Ovary (tissue), 9 donors: ENCODE measurements around the gene ARVCF. TPM values are rescaled to one million over a fixed set of nuclear protein-coding genes. Genes with fewer than 3 reads are reported as not detected.

Experiments
- DNase-seq, 5 donors: peaks; one replicate each; pipeline ENCODE4 v3.0.0-alpha.2; 2019 to 2020
- H3K27ac ChIP-seq, 2 donors: fragments of 200-600 bp; one replicate each; pipeline versions ENCODE4 v1.5.1 to v1.8.0; 2019 to 2022
- H3K27me3 ChIP-seq: fragments of 200-600 bp; one replicate; pipeline ENCODE4 v1.8.0; 2022
- H3K36me3 ChIP-seq: fragments of 200-600 bp; sonication (generic); one replicate; pipeline ENCODE4 v1.5.1; 2019
- H3K4me1 ChIP-seq: one replicate; pipeline ENCODE4 v1.8.1; 2013; ENCODE audit warnings: mild to moderate bottlenecking, moderate library complexity; ENCODE audit not compliant: insufficient read depth
- H3K4me3 ChIP-seq: fragments of 200-600 bp; sonication (generic); one replicate; pipeline ENCODE4 v1.5.1; 2017
- H3K9me3 ChIP-seq, 2 donors: fragments of 200-600 bp in 1 of 2; sonication (generic) in 1 of 2; one replicate each; pipeline versions ENCODE4 v1.5.1 to v1.8.1; 2013 to 2019; ENCODE audit warnings: mild to moderate bottlenecking in 1 of 2, moderate library complexity in 1 of 2
- EP300 ChIP-seq: sonication (generic); formaldehyde crosslinking; IDR thresholded peaks from one replicate; pipeline ENCODE4 v1.6.1; 2017; ENCODE audit warnings: antibody characterized with exemption
- POLR2A ChIP-seq: fragments of 450-650 bp; IDR thresholded peaks from one replicate; pipeline ENCODE4 v1.6.1; 2017; ENCODE audit warnings: antibody characterized with exemption, mild to moderate bottlenecking, moderate library complexity
- WGBS, 3 donors: extraction: QIAGEN DNeasy Blood & Tissue Kit in 1 of 3; methylation state at CpG; one replicate each; pipeline versions ENCODE4 v1.1.5 to v1.1.7; 2013 to 2017; 5-methylcytosine and 5-hydroxymethylcytosine counted together
- intact Hi-C, 4 donors: fragments of 100-400 bp; cut with DNase I; formaldehyde crosslinking; loops; one replicate each; pipeline versions ENCODE4 v1.11.0 to v1.15.1; 2022 to 2023
- polyA plus RNA-seq, 2 donors: library from polyadenylated mRNA; stranded (reverse); fragments of 200-250 nt in 1 of 2; fragments of 350-450 nt in 1 of 2; fragmentation: Illumina TruSeq in 1 of 2; extraction: RNeasy Lipid Tissue Mini Kit (QIAGEN cat#74804) in 1 of 2; gene quantifications; one replicate each; pipeline ENCODE4 v1.2.3, GENCODE V29; 2013 to 2014
- total RNA-seq, 7 donors: library from RNA; depleted of rRNA in 2 of 7; stranded (reverse); fragments of >200 nt in 2 of 7; fragmentation: NEBNext Ultra II Directional in 3 of 7; extraction: Animal tissue kit (Norgen Biotek cat#: 25700) in 3 of 7; gene quantifications; one replicate each; pipeline versions ENCODE4 v1.1.0 to v1.2.4, GENCODE V29; 2016 to 2023
- TF ChIP-seq, protein P1 (sequence below), 3 donors: fragments of 450-650 bp in 2 of 3; fragments of 200-600 bp in 1 of 3; IDR thresholded peaks; one replicate each; pipeline versions ENCODE4 v1.5.1 to v1.8.0; 2016 to 2022; ENCODE audit warnings: antibody characterized with exemption in 3 of 3, mild to moderate bottlenecking in 1 of 3
- donor health status: DM: no; HTN: no; CAD: no; lungs with moderate emphysema.
- donor health status: DM: no; HTN: no; CAD: no.
- donor health status: Bipolar disorder and iron deficiency.
- donor health status: DM: yes; HTN: yes; CAD: no.
- donor health status: DM: no; HTN: no; CAD: no.
- donor health status: DM: yes; HTN: yes; CAD: no.

ARVCF gene
- total and polyA plus RNA-seq, 9 donors = 0.42 to 23.8 (median 14.0) TPM

DNA sequence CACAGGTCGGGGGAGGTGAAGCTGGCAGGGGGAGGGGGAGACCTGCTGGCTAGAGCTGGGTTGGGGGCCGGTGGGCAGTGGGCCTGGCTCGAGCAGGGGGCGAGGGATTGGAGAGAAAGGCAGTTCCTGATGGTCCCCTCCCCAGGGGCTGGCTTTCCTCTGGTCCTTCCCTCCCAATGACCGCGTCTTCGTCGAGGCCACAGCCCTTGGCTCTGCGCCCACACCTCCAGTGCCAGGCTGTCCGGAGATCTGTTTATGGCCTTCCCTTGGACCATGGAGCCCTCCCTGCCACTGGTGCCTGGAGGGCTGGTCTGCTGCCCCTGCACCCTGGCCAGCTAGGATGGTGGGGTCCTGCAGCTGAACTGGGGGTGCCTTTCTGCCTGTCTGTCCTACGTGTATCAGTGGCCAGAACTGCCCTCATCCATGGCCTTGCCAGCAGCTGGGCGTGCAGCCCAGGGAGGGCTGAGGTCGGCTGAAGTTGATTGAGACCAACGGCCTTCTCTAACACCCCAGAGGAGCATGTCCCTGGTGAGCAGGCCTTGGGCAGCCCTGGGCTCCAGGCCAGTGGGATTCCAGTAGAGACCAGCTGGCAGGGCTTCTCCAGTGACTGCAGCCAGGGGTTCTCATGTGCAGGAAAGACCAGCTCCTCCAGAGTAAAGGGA lies 16.6 kb upstream of the ARVCF start:
- no peak for DNase-seq
- TF ChIP-seq, protein P1, sequence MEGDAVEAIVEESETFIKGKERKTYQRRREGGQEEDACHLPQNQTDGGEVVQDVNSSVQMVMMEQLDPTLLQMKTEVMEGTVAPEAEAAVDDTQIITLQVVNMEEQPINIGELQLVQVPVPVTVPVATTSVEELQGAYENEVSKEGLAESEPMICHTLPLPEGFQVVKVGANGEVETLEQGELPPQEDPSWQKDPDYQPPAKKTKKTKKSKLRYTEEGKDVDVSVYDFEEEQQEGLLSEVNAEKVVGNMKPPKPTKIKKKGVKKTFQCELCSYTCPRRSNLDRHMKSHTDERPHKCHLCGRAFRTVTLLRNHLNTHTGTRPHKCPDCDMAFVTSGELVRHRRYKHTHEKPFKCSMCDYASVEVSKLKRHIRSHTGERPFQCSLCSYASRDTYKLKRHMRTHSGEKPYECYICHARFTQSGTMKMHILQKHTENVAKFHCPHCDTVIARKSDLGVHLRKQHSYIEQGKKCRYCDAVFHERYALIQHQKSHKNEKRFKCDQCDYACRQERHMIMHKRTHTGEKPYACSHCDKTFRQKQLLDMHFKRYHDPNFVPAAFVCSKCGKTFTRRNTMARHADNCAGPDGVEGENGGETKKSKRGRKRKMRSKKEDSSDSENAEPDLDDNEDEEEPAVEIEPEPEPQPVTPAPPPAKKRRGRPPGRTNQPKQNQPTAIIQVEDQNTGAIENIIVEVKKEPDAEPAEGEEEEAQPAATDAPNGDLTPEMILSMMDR (IDR thresholded peaks at IDR 0.05) = no peak
- TF ChIP-seq EP300 (no peak), POLR2A (no peak)
- Histone ChIP-seq H3K4me3 (no peak overlapping the region), H3K27ac (no peak overlapping the region), H3K36me3 (no peaks in the 10 kb centered on the region), H3K27me3 (no peaks in the 10 kb centered on the region), H3K9me3 (no peaks in the 10 kb centered on the region), H3K4me1 (peaks cover 4% of the 10 kb centered on the region)
- 63 to 74% (median 71%) methylated on average over 12 to 14 of the region's 14 CpGs for WGBS, 3 donors
- intact Hi-C loops = no loop called here

DNA sequence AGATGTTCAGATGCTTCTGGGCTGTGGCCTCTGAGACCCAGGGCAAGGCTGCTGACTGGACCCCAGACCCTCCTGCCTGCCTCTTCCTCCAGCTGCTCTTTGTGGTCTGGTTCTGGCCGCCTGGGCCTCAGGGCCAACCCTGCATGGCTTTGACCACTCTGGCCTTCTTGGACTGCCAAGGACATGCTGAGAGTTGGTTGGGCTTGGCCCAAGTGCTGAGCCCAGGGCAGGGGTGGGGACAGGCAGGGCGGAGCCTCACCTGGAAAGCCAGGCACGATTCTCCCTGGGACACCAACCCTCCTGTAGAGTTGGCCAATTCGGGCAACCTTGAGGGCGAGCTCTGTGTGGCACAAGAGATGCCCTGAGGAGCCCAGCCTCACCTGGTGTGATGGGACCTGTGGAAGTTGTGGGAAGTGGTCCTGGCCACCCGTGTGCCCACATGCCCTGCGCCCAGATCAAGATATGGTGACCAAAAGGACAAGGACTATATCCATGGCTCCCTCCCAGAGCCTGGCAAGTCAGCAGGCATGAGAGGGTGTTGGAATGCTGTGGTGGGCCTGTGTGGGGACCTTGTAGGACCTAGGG lies 15.9 kb upstream of the ARVCF start:
- no peaks in the 10 kb centered on the region for H3K36me3 ChIP-seq
- 90 to 98% (median 93%) methylated on average over 7 of the region's 7 CpGs for WGBS, 3 donors
- H3K27me3 ChIP-seq = no peaks in the 10 kb centered on the region
- no peaks in the 10 kb centered on the region for H3K9me3 ChIP-seq
- peaks cover 4% of the 10 kb centered on the region for H3K4me1 ChIP-seq
- no peak overlapping the region for H3K4me3 ChIP-seq
- H3K27ac ChIP-seq = no peak overlapping the region
- DNase-seq = no peak
- intact Hi-C loops = no loop called here
- TF ChIP-seq, protein P1 (IDR thresholded peaks at IDR 0.05) = no peak
- no peak for TF ChIP-seq POLR2A
- no peak for TF ChIP-seq EP300

DNA sequence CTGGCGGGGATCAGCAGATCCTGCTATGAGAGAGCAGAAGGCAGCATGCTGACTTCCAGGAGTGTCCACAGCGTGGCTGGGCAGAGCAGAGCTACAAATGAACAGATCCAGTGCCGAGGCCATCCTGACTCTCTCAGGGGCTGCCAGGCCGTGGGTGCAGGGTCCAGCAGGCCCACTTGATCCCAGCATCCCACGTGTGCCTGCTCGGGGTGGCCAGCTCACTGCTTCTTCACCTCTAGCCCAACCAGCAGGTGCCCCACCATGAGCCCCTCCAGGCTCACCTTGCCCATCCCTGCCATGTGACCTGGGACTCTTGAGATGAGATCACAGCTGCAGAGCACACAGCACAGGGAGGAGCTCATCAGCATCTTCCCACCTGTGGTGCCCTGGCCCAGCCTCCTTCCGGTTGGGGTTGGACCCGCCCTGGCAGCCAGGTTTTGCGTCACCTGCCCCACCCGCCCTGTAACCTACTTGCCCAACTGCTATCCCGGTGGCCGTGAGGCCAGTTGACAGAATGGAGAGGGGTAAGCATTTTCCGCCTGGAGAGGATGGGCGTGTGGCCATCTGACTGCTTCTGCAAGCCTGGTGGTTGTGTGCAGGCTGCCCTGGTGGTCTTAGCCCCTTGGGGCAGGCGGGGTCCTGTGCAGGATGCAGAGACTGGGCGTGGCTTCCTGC lies 15.2 kb upstream of the ARVCF start:
- Histone ChIP-seq H3K9me3 (no peaks in the 10 kb centered on the region), H3K4me3 (no peak overlapping the region), H3K4me1 (peaks cover 4% of the 10 kb centered on the region), H3K27me3 (no peaks in the 10 kb centered on the region), H3K27ac (no peak overlapping the region), H3K36me3 (no peaks in the 10 kb centered on the region)
- WGBS, 3 donors = 93 to 95% (median 94%) methylated on average over 15 to 16 of the region's 16 CpGs
- TF ChIP-seq, protein P1 (IDR thresholded peaks at IDR 0.05) = no peak
- TF ChIP-seq EP300 (no peak), POLR2A (no peak)
- no peak for DNase-seq
- intact Hi-C loops = no loop called here

DNA sequence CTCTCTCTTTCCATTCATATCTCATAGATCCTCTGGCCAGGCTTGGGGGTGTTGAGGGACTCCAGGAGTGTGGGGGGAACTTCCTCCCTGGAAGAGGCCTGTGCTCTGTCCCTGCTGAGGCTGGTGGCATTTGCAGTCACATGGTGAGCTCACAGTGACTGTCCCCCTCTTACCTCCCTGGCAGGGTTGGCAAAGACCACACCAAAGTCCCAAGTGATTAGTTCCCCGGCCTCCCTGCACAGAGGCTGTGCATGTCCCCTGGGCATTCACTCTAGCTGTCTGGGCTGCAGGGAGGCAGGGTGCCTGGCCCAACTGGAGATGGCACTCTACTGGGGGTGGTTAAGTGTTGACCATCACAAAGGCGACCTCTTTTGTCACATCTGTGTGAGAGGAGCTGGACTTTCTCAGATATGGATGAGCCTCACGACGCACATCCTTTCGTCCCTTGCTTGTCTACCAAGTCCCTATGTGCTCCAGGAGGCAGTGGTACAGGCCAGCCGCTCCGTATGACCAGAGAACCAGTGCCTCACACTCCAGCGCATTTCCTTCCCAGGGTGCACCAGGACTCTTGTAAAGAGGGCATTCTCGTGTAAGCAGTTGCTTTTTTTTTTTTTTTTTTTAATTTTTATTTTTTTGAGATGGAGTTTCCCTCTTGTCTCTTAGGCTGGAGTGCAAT lies 13.1 kb upstream of the ARVCF start:
- no peaks in the 10 kb centered on the region for H3K9me3 ChIP-seq
- H3K27me3 ChIP-seq = no peaks in the 10 kb centered on the region
- 87 to 90% (median 89%) methylated on average over 9 of the region's 9 CpGs for WGBS, 3 donors
- no peak for TF ChIP-seq POLR2A
- TF ChIP-seq, protein P1 (IDR thresholded peaks at IDR 0.05) = no peak
- TF ChIP-seq EP300 = no peak
- DNase-seq = no peak
- no peak overlapping the region for H3K4me3 ChIP-seq
- H3K27ac ChIP-seq = no peak overlapping the region
- intact Hi-C loops = loop anchor here in 1 of 4 donors (10.0 kb wide), 1 partner anchor 65 kb away; no protein-coding TSS in a partner anchor
- no peaks in the 10 kb centered on the region for H3K36me3 ChIP-seq
- H3K4me1 ChIP-seq = peaks cover 4% of the 10 kb centered on the region
